Hematopoietic multipotent progenitor cell treated with erythropoietin and hydrocortisone succinate and interleukin-3 and kit ligand, for 4 days (in vitro differentiated cells): ENCODE results near the gene ZNF208.
"Not testable (repeated sequence)": the region's sequence is repeated elsewhere in the genome, so short reads cannot be mapped to it uniquely, and the experiment has no call there.

Source experiments
- DNase-seq: peaks from one replicate; pipeline ENCODE4 v3.0.0-alpha.2; 2015

ZNF208 gene

DNA sequence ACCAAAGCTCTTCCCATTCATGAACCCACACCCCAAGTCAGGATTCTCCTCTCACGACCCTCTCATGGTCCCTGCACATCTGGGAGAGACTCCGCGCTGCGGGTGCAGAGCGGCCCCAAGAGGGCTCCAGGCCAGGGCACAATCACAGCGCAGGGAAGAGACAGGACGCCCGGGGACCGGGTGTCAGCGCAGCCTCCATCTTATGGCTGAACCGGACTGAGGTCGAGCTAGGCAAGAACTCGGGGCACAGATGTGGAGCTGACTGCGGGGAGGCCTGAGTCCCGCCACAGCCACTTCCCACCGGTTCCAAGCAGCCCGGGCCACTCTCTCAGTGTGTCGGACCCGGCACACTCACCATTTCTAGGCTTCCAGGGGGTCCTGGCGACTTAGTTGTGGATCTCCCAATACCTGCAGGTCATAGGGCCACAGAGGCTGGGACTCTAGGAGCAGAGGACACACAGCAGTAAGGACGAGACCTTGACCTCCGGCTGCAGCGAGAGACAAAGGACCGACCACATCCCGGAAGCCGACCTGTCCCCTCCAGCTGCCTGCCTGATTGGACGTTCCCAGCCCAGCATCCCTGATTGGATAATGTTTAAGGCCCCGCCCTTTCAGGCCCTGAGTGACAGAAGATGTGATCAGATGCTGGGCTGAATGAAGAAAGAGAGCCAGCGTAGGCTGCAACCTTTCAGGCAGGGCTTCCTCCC lies at the start of gene ZNF208:
ZNF208 (minus strand) TSS at position 507 of the 707 bp plus-strand sequence; CDS start at position 358, 149 bp downstream.
- DNase-seq: not testable (repeated sequence)

DNA sequence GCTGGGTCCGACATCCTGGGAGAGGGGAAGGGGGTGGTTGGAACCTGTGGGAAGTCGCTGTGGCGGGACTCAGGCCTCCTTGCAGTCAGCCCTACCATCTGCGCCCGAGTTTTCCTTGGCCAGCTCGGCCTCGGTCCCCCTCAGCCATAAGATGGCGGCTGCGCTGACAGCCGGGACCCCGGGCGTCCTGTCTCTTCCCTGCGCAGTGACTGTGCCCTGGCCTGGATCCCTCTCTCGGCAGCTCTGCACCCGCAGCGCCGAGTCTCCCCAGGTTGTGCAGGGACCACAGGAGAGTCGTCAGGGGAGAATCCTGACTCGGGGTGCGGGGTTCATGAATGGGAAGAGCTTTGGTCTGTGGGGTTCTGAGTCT lies 41.9 kb upstream of the ZNF208 start:
- DNase-seq: no peak

- DNase-seq: not testable (repeated sequence)
These were observed 30.4 kb upstream of the ZNF208 start for GRCh38 chr19:22041151-22041550.

- no peak for DNase-seq
These were observed 19.9 kb upstream of the ZNF208 start for GRCh38 chr19:22030680-22031079.

DNA sequence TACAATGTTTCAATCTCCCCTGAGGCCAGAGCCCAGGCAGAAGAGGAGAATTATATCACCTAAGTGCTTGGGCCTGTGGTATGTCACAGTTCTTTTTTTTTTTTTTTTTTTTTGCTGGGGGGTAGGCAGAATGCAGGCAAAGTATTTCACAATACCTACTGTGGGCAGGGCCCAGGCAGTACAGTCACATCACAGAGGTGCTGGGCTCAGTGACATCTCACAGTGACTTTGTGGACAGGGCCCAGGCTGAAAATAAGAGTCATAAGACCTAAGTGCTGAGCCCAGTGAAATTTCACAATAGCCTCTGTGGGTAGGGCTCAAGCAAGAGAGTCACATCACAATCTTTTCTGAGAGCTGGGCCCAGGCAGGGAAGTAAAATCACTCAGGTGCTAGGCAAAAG lies 15.9 kb upstream of the ZNF208 start:
- DNase-seq: no peak

GRCh38 chr19:22025539-22025938 lies 14.8 kb upstream of the ZNF208 start:
- not testable (repeated sequence) for DNase-seq

GRCh38 chr19:21970466-21970865 lies 40.3 kb downstream of the ZNF208 start:
- no peak for DNase-seq

DNA sequence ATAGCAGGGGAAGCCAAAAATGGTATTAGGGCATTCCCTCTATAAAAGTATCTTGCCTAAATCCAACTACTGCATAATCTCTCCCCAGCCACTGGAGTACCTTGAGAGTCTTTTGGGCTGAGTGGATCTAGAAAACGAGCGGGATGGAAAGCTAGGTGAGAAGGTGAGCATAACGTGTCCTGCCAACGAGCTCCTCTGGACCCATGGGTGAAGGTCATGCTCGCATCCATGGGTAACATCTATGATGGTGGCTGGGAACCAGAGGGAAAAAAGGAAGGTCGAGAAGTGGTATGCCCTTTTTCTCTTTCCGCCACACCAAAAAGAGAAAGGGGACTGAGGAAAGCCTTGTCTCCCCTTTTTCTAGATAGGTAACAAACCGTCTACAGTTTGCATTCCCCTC lies 63.0 kb downstream of the ZNF208 start:
- peak; percentile 13 for DNase-seq

DNA sequence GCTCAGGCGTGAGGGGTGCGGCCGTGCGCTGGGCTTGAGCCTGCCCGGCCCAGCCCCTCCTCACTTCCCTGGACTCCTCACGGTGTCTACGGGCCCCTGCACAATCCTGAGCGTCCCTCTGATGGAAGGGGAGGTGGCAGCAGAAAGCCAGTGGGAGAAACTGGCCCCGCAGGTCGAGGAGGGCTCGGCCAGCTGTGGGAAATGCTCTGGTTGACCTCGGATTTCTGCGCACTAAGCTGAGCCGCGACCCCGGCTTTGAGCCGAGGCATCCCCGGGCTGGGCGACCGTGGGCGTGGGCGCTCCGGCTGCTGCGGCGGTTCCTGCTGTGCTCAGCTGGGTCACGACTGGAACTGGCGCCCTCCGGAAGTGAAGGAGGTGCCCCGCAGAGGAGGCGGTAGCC lies 70.1 kb downstream of the ZNF208 start:
- DNase-seq: no peak

- DNase-seq: no peak
These were observed 76.2 kb downstream of the ZNF208 start for GRCh38 chr19:21934593-21934992.

DNA sequence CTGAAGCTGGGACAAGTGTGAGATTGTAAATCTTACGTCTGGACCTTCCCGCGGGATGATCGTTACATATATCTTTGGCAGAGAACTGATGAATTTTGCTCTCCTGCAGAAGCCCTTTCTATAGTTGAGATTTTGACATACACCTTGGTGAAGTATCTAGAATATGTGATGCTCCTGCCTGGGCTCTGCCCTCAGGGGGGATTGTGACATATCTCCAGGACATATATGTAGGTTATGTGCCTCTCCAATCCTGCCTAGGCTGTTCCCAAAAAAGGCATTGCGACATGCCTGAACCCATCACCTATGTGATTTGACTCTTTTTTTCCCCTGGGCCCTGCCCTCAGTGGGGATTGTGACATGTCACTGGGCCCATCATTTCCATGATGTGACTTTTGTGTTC lies 76.6 kb downstream of the ZNF208 start:
- DNase-seq: no peak

DNA sequence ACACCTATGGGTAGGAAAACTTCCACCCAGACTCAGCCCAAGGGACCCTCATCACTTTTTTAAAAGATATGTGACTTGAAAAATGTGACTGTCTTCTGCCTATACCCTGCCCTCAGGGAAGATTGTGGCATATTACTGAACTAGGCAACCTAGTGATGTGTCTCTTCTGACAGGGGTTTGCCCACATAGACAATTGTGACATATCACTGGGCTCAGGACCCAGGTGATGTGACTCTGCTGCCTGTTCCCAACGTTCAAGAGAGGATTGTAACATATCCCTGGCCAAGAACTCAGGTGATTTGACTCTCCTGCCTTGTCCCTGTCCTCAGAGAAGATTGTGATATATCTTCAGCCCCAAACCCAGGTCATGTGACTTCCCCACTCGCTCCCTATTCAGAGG lies 88.5 kb downstream of the ZNF208 start:
- DNase-seq: no peak

GRCh38 chr19:21921691-21922180 lies 89.0 kb downstream of the ZNF208 start:
- DNase-seq: no peak

- no peak for DNase-seq
These were observed 95.3 kb downstream of the ZNF208 start for GRCh38 chr19:21915411-21915810.

DNA sequence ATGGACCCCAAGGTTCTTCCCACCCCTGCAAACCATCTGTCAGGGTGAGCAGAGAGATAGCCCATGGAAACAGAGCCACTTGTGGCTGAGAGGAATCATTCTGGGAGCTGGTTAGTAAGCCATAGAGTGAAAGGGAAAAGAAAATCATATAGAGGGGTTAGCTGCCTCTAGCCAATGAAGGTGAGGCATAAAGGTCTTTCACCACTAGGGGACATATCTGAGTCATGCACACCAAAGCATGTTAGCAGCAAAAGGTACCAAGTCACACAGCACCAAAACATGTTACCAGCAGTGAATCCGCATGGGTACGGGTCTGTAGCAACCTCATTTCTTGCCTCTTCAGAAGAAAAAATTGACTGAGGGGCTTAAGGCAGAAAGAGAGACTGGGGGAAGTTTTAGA lies 98.1 kb downstream of the ZNF208 start:
- DNase-seq: peak; percentile 4

- no peak for DNase-seq
These were observed 100.4 kb downstream of the ZNF208 start for GRCh38 chr19:21910318-21910717.

DNA sequence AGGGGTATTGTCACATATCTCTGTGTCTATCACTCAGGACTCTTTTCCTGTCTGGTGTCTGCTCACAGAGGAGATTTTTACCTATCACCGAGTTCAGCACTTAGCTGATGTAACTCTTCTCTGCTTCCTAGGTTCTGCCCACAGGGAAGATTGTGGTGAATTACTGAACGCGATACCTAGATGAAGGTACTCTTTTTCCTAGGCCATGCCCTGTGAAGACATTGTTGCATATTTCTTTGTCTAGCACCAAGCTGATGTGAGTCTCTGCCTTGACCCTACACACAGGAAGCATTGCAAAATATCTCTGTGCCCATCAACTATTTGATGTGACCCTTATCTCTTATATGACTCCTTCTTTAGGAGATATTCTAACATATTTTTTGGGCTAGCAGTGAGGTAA lies 102.7 kb downstream of the ZNF208 start:
- DNase-seq: no peak

DNA sequence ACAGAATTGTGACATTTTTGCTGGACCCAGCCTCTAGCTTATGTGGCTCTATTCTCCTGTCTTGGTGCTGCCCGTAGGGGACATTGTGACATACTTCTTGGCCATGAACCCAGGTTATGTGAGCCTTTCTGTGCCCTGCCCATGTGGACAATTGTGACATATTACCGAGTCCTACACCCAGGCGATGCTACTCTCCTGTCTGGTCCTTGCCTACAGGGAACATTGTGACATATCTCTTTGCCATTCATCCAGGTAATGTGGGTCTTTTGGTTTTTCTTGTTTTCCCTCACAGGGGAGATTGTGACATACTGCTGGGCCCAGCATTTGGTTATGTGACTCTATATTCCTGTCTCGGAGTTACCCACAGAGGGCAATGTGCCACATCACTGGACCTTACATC lies 103.2 kb downstream of the ZNF208 start:
- DNase-seq: no peak

- no peak for DNase-seq
These were observed 108.2 kb downstream of the ZNF208 start for GRCh38 chr19:21902571-21902970.

GRCh38 chr19:21901861-21902260 lies 108.9 kb downstream of the ZNF208 start:
- no peak for DNase-seq

DNA sequence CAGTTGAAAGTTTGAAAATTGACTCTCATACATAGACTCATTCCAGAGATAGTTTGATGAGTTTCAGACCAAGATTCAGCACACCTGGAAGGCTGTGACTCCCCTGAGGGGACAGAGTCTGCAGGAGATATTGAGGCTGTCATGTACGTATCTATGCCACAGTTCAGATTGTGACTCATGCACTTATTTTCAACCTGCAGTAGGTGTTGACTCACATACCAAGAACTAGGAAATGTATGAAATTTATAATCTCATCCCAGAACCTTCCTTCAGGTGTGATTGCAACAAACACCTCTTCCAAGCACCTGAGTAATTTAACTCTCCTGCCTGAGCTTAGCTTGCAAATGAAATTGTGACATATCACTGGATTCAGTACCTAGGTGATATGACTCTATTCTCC lies 110.3 kb downstream of the ZNF208 start:
- no peak for DNase-seq

GRCh38 chr19:21891086-21891485 lies 119.7 kb downstream of the ZNF208 start:
- DNase-seq: no peak

DNA sequence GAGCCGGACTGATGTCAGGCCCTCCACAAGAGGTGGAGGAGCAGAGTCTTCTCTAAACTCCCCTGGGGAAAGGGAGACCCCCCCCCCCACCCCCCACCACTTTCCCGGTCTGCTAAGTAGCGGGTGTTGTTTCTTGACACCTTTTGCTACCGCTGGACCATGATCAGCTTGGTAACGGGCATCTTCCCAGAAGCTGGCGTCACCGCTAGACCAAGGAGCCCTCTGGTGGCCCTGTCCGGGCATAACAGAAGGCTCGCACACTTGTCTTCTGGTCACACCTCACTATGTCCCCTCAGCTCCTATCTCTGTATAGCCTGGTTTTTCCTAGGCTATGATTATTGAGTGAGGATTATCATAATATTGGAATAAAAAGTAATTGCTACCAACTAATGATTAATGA lies 120.7 kb downstream of the ZNF208 start:
- peak; percentile 34 for DNase-seq

DNA sequence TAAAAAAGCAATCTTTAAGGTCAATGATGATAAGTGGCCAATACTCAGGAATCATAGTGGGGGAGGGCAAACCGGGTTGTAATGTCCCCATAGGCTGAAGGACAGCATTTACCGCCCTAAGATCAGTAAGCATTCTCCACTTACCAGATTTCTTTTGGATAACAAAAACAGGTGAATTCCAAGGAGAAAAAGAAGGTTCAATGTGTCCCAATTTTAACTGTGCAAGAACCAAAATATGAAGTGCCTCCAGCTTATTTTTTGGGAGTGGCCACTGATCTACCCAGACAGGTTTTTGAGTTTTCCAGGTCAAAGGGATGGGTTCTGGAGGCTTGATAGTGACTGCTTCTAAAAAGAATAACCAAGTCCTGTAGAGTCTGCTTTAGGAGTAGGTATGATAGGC lies 125.2 kb downstream of the ZNF208 start:
- DNase-seq: not testable (repeated sequence)

DNA sequence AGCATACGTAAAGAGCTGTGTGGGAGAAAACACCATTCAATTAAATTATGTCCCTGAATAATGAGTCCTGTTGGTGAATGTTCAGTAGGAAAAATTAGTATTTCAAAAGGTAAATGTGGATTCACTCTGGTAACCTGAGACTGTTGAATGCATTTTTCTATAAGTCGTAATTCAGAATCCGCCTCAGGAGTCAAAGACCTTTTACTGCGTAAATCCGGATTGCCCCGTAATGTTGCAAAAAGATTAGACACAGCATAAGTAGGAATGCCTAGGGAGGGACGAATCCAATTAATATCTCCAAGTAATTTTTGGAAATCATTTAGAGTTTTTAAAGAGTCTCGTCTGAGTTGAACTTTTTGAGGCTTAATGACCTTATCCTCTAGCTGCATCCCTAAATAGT lies 126.0 kb downstream of the ZNF208 start:
- DNase-seq: not testable (repeated sequence)
